Neural progenitor cell (in vitro differentiated cells): ENCODE measurements around the gene FECH. TPM values are rescaled to one million over a fixed set of nuclear protein-coding genes. Genes with fewer than 3 reads are reported as not detected.

ENCODE experiments used
- DNase-seq: peaks from one replicate; pipeline ENCODE4 v3.0.0-alpha.2; 2016; ENCODE audit warnings: low spot score
- H2AFZ ChIP-seq: fragments of 200-600 bp; sonication (generic); replicated peaks from 2 replicates; pipeline ENCODE4 v1.6.1; 2016; ENCODE audit warnings: antibody characterized with exemption
- H3F3A ChIP-seq: fragments of 200-600 bp; sonication (generic); 2 replicates; pipeline ENCODE4 v1.6.1; 2016; ENCODE audit warnings: antibody characterized with exemption, low read depth
- H3K27ac ChIP-seq: fragments of 200-600 bp; sonication (generic); 2 replicates; pipeline ENCODE4 v1.5.1; 2016; ENCODE audit warnings: mild to moderate bottlenecking
- H3K27me3 ChIP-seq: fragments of 200-600 bp; sonication (generic); 2 replicates; pipeline ENCODE4 v1.6.1; 2016; ENCODE audit warnings: mild to moderate bottlenecking, moderate library complexity
- H3K36me3 ChIP-seq: fragments of 200-600 bp; sonication (generic); 2 replicates; pipeline ENCODE4 v1.5.1; 2016
- H3K4me1 ChIP-seq: fragments of 200-600 bp; sonication (generic); 2 replicates; pipeline ENCODE4 v1.6.1; 2016; ENCODE audit warnings: mixed run types
- H3K4me2 ChIP-seq: fragments of 200-600 bp; sonication (generic); 2 replicates; pipeline ENCODE4 v1.6.1; 2016
- H3K4me3 ChIP-seq: fragments of 200-600 bp; sonication (generic); 2 replicates; pipeline ENCODE4 v1.5.1; 2016
- H3K79me2 ChIP-seq: fragments of 200-600 bp; sonication (generic); 2 replicates; pipeline ENCODE4 v1.6.1; 2016; ENCODE audit warnings: low read depth
- H3K9ac ChIP-seq: fragments of 200-600 bp; sonication (generic); 2 replicates; pipeline ENCODE4 v1.6.1; 2016
- H3K9me3 ChIP-seq: fragments of 200-600 bp; sonication (generic); 2 replicates; pipeline ENCODE4 v1.5.1; 2016; ENCODE audit warnings: low read depth
- H4K20me1 ChIP-seq: fragments of 200-600 bp; sonication (generic); 2 replicates; pipeline ENCODE4 v1.6.1; 2016; ENCODE audit warnings: low read depth
- H3K27ac Mint-ChIP-seq: 3 replicates; pipeline ENCODE4 v1.8.0; 2021; ENCODE audit warnings: mixed read lengths
- H3K27me3 Mint-ChIP-seq: 2 replicates; pipeline ENCODE4 v1.8.0; 2022; ENCODE audit warnings: low read depth, mild to moderate bottlenecking, inconsistent platforms, moderate library complexity, mixed read lengths; ENCODE audit not compliant: insufficient read depth
- H3K36me3 Mint-ChIP-seq: 3 replicates; pipeline ENCODE4 v1.8.0; 2021; ENCODE audit warnings: mixed read lengths
- H3K4me1 Mint-ChIP-seq: 3 replicates; pipeline ENCODE4 v1.8.0; 2021; ENCODE audit warnings: mixed read lengths
- H3K4me3 Mint-ChIP-seq: 3 replicates; pipeline ENCODE4 v1.8.0; 2021; ENCODE audit warnings: mild to moderate bottlenecking, moderate library complexity, mixed read lengths
- H3K9me3 Mint-ChIP-seq: 3 replicates; pipeline ENCODE4 v1.8.0; 2020; ENCODE audit warnings: mixed read lengths
- EZH2 ChIP-seq: fragments of 200-600 bp; sonication (generic); IDR thresholded peaks from 2 replicates; pipeline ENCODE4 v1.6.1; 2017; ENCODE audit warnings: antibody characterized with exemption, mild to moderate bottlenecking, moderate library complexity
- EZH2phosphoT487 ChIP-seq: fragments of 200-600 bp; sonication (generic); IDR thresholded peaks from 2 replicates; pipeline ENCODE4 v1.6.1; 2017; ENCODE audit warnings: antibody characterized with exemption
- total RNA-seq: library from RNA; depleted of rRNA; stranded (reverse); fragments of >200 nt; gene quantifications from 2 replicates; pipeline ENCODE4 v1.2.3, GENCODE V29; 2015; ENCODE audit warnings: low replicate concordance
- TF ChIP-seq, protein P1 (sequence below): fragments of 200-600 bp; sonication (generic); IDR thresholded peaks from 2 replicates; pipeline ENCODE4 v1.5.1; 2017; ENCODE audit warnings: antibody characterized with exemption, mild to moderate bottlenecking

The FECH gene
- total RNA-seq, 1 donor from 2014 or later: 16.4 TPM

DNA sequence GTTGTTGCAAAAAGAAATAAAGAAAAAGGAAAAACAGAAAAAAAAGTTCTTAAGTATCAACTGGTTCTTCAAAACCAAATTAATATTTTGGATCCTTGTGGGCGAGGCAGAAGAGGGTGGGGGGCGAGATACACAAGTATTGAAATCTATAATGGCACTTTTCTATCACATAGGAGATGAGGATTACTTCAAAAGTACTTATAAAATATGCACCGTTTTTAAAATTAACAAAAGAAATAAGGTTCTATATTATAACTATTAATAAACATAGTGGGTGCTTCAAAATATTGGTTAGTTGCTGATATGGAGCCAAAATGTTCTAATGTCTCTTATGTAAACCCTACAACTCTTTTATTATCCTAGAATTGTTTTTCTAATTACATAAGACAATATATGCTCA lies 2.1 kb downstream of the FECH start:
- Histone ChIP-seq H4K20me1 (peaks cover 3% of the 10 kb centered on the region), H3K27me3 (no peaks in the 10 kb centered on the region), H3K27ac (no peak overlapping the region), H3K4me2 (no peak overlapping the region), H3K79me2 (no peaks in the 10 kb centered on the region), H3K36me3 (no peaks in the 10 kb centered on the region), H3K9ac (no peak overlapping the region), H3F3A (peaks cover 15% of the 10 kb centered on the region), H3K4me3 (no peak overlapping the region), H3K4me1 (peaks cover 10% of the 10 kb centered on the region), H3K9me3 (no peaks in the 10 kb centered on the region), H2AFZ (no peak overlapping the region)
- Mint-ChIP-seq H3K36me3 (peaks cover 9% of the 10 kb centered on the region), H3K9me3 (no peaks in the 10 kb centered on the region), H3K27ac (no peak overlapping the region), H3K27me3 (no peaks in the 10 kb centered on the region), H3K4me3 (peak overlapping the region; percentile 54), H3K4me1 (peaks cover 17% of the 10 kb centered on the region)
- TF ChIP-seq, protein P1, sequence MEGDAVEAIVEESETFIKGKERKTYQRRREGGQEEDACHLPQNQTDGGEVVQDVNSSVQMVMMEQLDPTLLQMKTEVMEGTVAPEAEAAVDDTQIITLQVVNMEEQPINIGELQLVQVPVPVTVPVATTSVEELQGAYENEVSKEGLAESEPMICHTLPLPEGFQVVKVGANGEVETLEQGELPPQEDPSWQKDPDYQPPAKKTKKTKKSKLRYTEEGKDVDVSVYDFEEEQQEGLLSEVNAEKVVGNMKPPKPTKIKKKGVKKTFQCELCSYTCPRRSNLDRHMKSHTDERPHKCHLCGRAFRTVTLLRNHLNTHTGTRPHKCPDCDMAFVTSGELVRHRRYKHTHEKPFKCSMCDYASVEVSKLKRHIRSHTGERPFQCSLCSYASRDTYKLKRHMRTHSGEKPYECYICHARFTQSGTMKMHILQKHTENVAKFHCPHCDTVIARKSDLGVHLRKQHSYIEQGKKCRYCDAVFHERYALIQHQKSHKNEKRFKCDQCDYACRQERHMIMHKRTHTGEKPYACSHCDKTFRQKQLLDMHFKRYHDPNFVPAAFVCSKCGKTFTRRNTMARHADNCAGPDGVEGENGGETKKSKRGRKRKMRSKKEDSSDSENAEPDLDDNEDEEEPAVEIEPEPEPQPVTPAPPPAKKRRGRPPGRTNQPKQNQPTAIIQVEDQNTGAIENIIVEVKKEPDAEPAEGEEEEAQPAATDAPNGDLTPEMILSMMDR: no peak
- TF ChIP-seq EZH2phosphoT487 (no peak), EZH2 (no peak)
- no peak for DNase-seq

DNA sequence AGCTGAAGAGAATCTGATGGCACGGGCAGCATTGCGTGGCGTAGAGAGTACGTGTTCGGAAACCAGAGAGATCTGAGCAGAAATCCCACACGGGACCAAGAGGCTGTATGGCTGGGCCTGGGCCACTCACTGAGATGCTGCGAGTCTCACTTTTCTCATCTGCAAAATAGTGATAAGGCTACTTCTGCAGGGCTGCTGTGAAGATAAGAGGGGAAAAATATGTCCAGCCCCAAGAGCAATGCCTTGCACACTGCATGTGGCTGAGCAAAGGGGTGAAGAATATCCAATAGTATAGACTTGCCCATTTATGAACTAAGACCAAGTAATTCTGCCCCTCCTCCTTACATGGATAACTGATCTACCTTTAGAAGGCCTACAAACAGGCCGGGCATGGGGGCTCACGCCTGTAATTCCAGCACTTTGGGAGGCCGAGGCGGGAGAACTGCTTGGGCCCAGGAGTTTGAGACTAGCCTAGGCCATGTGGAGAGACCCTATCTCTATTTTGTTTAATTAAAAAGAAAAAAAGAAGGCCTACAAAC lies 3.1 kb downstream of the FECH start:
- no peak overlapping the region for H3K4me3 ChIP-seq
- H3K9me3 ChIP-seq: no peaks in the 10 kb centered on the region

DNA sequence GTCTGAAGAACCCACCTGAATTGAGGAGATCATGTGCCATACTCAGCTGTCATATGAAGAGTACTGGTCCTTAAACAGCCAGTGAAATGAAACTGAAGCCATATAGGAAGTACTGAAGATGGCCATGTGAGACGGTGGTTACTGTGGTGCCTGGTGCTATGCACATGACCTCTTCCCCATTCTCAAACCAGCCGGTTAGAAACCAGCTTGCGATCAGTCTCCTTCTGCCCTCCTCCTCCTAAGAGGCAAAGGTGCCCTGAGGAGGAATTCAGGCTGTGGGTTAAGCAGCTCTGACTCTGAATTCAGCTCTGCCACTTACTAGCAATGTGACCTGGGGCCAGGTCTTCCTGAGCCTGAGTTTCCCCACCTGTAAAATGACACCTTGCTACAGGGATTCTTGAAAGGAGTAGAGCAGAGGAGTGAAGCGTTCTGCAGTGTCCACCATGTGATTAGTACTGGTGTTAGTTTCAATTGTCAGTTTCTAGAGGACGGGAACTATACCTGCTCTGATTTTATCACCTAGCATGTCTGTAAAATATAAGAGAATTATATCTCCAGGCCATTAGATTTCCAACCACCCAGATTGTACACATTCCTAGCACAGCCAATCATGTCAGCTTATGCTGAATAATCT lies 5.1 kb downstream of the FECH start:
- Mint-ChIP-seq H3K27me3 (no peaks in the 10 kb centered on the region), H3K4me1 (peaks cover 15% of the 10 kb centered on the region), H3K4me3 (no peak overlapping the region), H3K27ac (no peak overlapping the region), H3K9me3 (no peaks in the 10 kb centered on the region), H3K36me3 (peaks cover 9% of the 10 kb centered on the region)
- no peak overlapping the region for H3K4me2 ChIP-seq
- peaks cover 3% of the 10 kb centered on the region for H4K20me1 ChIP-seq
- TF ChIP-seq EZH2 (no peak), EZH2phosphoT487 (no peak)
- TF ChIP-seq, protein P1: no peak
- no peak overlapping the region for H3K4me3 ChIP-seq
- no peak overlapping the region for H3K9ac ChIP-seq
- no peak overlapping the region for H3K27ac ChIP-seq
- H3K4me1 ChIP-seq: peaks cover 10% of the 10 kb centered on the region
- no peaks in the 10 kb centered on the region for H3K36me3 ChIP-seq
- no peak overlapping the region for H2AFZ ChIP-seq
- H3F3A ChIP-seq: peaks cover 3% of the 10 kb centered on the region
- H3K9me3 ChIP-seq: no peaks in the 10 kb centered on the region
- DNase-seq: no peak
- no peaks in the 10 kb centered on the region for H3K27me3 ChIP-seq
- no peaks in the 10 kb centered on the region for H3K79me2 ChIP-seq

More for the DNA sequence above, 3.1 kb downstream of the FECH start:
- Mint-ChIP-seq H3K36me3 (peaks cover 9% of the 10 kb centered on the region), H3K4me1 (peaks cover 17% of the 10 kb centered on the region), H3K9me3 (no peaks in the 10 kb centered on the region), H3K27ac (peak overlapping the region; percentile 14), H3K4me3 (no peak overlapping the region), H3K27me3 (no peaks in the 10 kb centered on the region)
- Histone ChIP-seq H3F3A (peaks cover 15% of the 10 kb centered on the region), H3K27me3 (no peaks in the 10 kb centered on the region), H3K4me2 (no peak overlapping the region), H3K27ac (no peak overlapping the region), H4K20me1 (peaks cover 3% of the 10 kb centered on the region), H3K36me3 (no peaks in the 10 kb centered on the region), H3K4me1 (peaks cover 10% of the 10 kb centered on the region), H3K9ac (no peak overlapping the region), H3K79me2 (no peaks in the 10 kb centered on the region), H2AFZ (no peak overlapping the region)
- DNase-seq: no peak
- TF ChIP-seq EZH2 (no peak), EZH2phosphoT487 (no peak)
- TF ChIP-seq, protein P1: no peak
